ENCODE results near the gene TCEA2. TPM values are rescaled to one million over a fixed set of nuclear protein-coding genes. Genes with fewer than 3 reads are reported as not detected.

The TCEA2 gene
- total and polyA plus RNA-seq, 9 of the 15 experiments (the other 6 are each of a cell fraction or from before 2014, with no cell fraction given) = 1.4 to 28.7 (median 5.4) TPM

GRCh38 chr20:64112691-64113443 is 49.9 kb downstream of the TCEA2 start (continued):
- TF ChIP-seq ZBTB40 (IDR thresholded peaks at IDR 0.05) = no peak
- no peak for TF ChIP-seq ZBTB40 (CRISPR knock-in tag; IDR thresholded peaks at IDR 0.05)
- TF ChIP-seq HSF4 (CRISPR knock-in tag; IDR thresholded peaks at IDR 0.05; ENCODE audit: borderline replicate concordance) = no peak
- no peak for TF ChIP-seq KDM1A (IDR thresholded peaks at IDR 0.05)
- TF ChIP-seq ZNF232 (CRISPR knock-in tag; IDR thresholded peaks at IDR 0.05) = no peak
